ENCODE data around the gene ZNF821. TPM values are rescaled to one million over a fixed set of nuclear protein-coding genes. Genes with fewer than 3 reads are reported as not detected.
"Not testable (repeated sequence)": the region's sequence is repeated elsewhere in the genome, so short reads cannot be mapped to it uniquely, and the experiment has no call there.

The ZNF821 gene
- polyA plus RNA-seq, 12 donors, result 8.9 to 14.2 (median 10.3) TPM; not detected in 2

DNA sequence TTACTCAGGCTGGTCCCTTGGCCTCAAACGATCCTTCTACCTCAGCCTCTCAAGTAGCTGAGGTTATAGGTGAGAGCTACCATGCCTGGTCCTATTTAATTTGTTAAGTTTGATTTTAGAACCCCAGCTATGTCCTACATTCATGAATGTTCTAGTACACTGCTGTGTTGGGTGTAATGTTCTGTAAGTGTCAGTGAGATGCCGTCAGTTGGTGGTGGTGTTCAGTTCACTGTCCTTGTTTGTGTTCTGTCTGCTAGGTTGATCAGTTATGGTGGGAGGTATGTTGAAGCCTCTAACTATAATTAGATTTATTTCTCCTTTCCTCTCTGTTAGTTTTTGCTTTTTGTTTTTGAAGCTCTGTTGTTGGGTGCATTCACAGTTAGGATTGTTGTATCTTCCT lies 19.6 kb upstream of the ZNF821 start:
- no peak for DNase-seq

DNA sequence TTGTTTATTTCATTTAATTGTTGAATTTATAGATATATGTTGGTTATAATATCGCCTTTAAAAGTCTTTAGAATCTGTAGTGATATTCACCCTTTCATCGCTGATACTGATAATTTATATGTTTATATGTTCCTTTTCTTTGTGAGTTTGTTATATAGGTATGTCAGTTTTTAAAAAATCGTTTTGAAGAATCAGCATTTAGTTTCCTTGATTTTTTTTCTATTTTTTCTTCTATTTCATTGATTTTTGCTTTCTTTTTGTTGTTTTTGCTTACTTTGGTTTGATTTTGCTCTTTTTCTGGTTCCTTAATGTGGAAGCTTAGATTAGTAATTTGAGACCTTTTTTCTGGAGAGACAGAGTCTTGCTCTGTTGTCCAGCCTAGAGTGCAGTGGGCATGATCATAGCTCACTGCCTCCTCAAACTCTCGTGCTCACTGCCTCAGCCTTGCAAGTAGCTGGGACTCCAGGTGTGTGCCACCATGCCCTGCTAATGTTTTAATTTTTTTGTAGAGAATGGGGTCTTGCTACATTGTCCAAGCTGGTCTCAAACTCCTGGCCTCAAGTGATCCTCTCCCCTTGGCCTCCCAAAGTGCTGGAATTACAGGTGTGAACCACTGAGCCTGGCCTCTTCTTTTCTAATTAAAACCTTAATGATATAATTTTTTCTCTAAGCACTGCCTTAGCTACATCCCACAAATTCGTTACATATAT lies 18.8 kb upstream of the ZNF821 start:
- no peak for DNase-seq

DNA sequence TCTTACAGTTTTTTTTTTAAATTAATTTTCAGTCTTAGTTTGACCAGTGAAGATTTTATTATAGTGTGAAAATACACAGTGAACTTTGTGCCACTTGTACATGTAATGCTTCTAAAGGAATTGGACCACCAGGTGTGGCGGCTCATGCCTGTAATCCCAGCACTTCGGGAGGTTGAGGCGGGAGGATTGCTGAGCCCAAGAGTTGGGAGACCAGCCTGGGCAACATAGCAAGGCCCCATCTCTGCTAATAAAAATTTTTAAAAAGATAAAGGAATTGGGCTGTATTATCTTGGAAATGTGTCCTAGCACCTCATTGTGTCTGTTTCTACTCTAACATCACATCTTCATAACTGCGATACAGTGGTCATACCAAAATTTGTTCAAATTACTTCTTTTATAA lies 15.2 kb upstream of the ZNF821 start:
- no peak for DNase-seq

DNA sequence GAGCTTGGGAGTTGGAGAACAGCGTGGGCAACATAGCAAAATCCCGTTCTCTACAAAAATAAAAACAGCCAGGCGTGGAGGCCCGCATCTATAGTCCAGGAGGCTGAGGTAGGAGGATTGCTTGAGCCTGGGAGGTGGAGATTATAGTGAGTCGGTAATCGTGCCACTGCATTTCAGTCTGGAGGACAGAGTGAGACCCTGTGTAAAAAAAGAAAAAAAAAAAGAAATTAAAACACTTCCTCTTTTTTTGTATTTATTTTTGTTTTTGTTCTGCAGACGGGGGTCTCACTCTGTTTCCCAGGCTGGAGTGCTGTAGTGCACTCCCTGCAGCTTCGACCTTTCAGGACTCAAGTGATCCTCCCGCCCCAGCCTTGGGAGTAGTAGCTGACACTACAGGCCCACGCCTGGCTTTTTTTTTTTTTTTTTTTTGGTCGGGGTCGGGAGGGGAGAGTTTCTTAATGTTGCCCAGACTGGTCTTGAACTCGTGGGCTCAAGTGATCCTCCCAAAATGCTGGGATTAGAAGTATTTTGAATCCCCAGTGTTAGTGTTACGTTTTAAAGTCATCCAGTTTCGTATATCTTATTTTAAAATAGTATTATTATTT lies 12.9 kb upstream of the ZNF821 start:
- no peak for DNase-seq

DNA sequence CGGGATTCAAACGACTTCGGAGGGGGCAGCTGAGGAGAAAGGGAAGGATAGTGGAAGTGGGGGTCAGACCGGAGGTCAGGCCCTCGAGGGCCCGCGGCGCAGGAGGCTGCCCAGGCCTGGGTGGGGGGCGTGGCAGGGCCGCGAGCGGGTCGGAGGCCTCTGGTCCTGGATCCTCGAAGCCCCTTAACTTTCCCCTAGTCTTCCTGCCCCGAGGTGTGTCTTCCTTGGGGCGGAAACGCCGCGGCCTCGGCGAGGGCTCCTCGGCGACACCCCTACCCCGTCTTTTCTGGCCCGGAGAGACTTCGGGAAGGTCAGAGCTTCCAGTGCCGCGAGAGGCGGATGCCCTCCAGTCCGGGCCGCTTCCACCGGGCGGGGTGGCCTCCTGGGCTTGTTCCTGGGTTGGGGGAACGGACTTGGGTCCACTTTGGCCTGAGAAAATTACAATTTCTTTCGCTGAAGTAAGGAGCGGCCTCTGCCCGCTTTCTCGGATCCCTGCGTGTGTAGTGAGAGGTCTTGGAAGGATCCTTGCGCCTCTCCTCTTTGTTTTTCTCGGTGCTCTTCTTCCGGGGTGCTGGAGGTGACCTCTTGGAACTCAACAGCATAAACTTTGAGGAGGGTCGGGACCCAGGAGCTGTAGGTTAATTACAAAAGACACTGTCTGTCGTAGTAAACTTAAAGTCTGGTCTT lies 11.8 kb upstream of the ZNF821 start:
- no peak for DNase-seq

DNA sequence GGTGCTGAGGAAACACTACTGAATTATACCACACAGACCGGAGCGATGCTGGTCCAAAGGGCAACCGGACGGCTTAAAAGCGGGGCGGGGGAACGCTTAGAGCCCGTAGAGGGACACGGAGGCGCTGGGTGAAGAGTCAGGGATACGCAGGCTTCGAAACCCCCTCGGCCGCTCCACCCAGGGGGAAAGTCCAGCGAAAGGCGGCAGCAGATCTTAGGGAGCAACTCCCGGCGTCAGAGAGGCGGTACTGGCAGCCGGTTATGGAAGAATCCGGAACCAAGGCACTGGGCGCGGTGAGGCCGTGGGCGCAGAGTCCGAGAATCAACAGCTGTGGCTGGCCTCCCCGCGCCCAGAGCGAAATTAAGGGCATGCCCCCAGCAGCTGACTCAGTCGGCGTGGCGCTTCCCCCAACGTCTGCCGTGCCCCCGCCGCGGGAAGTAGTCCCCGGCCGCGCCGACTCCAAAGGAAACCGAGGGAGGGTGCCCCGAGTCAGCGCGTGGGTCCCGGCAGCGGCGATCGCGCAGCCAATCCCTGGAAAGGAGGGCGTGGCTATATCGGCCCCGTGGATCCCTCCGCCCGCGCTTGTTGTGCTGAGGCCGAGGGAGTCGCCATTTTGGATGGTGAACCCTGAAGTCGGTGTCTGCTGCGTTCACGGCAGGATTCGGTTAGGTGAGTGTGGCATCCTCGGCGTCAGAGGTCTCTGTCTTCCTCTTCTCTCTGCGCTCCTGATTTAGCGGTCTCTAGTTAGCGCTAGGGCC lies 11.1 kb upstream of the ZNF821 start, which contains the start of gene IST1:
Gene IST1 (plus strand): TSS at position 611 of the 758 bp plus-strand sequence. CDS start 20,110 bp downstream, outside the sequence.
- DNase-seq, result peak; percentile 98

DNA sequence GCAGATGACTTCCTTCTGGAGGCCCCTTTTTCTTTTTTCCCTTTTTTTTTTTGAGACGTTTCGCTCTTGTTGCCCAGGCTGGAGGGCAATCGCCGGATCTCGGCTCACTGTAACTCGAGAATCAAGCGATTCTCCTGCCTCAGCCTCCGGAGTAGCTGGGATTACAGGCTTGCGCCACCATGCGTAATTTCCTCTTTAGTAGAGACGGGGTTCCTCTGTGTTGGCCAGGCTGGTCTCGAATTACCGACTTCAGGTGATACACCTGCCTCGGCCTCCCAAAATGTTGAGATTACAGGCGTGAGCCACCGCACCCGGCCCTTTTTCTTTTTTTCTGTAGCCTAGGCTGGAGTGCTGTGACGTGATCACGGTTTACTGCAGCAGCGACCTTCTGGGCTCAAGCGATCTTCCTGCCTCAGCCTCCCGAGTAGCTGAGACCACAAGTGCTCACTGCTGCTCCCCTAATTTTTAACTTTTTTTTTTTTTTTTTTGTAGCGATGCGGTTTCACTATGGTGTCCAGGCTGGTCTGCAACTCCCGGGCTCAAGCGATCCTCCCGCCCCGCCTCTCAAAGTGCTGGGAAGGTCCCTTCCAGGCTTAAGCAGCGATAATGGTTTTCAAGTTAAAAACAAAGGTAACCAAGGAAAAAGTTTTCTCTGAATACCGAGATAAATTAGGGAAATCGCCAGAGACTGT lies 10.4 kb upstream of the ZNF821 start:
- peak; percentile 38 for DNase-seq

DNA sequence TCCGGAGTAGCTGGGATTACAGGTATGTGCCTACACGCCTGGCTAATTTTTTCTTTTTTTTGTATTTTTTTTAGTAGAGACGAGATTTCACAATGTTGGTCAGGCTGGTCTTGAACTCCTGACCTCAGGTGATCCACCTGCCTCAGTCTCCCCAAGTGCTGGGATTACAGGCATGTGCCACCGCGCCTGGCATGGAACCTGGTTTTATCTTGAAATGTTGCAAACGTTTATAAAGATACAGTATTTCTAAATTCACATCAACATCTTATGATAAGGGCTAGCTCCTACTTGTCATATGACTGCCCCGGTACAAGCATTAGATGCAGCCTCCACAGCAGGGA lies 9.9 kb upstream of the ZNF821 start:
- no peak for DNase-seq

DNA sequence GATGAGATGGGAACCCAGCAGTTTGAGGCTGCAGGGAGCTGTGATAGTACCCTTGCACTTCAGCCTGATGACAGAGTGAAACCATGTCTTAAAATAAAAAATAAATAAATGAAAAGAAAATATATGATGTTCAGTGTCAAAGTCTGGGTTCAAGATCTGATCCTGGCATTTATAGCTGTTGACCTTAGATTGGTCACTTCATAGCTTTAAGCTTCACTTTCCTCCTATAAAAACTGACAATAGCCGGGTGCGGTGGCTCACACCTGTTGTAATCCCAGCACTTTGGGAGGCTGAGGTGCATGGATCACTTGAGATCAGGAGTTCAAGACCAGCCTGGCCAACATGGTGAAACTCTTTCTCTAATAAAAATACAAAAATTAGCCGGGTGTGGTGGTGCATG lies 5.2 kb upstream of the ZNF821 start:
- no peak for DNase-seq

DNA sequence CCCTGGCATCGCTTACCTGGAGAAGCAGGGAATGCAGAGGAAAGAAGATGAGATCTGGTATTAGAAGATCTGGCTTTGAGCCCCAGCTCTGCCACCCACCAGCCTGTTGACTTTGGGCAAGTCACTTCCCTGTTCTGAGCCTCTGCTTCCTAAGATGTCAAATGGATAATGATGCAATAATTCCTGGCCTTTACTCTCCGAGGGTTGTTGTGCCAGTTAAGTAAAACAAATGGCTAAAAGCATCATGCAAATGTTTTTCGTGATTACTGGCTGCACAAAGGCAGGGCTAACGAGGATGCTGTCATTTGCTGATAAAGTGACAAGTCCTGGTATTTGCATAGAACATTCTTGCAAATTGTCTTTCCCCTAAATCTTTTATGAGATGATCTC lies 1.3 kb upstream of the ZNF821 start:
- DNase-seq, result no peak

DNA sequence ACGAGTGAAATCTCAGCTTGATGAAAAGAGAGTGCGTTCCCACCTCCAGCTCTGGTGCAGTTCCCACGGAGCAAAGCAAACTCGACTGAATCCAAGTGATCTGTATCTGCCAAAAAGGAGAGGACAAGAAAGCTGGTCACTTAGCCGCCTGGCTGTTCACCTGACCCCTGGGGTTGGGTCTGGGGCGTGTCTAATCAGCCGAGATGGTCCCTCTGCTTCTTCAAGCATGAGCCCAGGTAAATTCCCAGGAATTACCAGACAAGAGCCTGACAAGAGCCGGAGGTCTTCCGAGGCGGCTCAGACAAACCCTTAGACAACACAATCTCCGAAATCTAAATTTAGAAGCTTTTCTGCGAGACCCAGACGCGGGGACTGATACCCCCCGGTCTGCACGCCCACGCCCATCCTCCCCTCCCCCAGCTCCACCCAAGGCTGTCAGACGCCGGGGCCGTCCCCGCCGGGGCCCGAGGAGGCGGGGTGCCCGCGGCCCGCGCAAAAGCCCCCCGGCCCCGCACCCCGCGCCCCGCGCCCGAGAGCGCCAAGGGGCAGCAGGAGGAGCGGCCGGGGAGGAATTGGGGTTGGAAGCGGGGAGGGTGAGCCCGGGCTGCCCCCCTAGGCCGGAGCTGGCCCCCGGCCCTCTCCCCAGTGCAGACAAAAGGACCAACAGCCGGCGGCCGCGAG lies 674 bp downstream of the ZNF821 start:
- peak; percentile 39 for DNase-seq

DNA sequence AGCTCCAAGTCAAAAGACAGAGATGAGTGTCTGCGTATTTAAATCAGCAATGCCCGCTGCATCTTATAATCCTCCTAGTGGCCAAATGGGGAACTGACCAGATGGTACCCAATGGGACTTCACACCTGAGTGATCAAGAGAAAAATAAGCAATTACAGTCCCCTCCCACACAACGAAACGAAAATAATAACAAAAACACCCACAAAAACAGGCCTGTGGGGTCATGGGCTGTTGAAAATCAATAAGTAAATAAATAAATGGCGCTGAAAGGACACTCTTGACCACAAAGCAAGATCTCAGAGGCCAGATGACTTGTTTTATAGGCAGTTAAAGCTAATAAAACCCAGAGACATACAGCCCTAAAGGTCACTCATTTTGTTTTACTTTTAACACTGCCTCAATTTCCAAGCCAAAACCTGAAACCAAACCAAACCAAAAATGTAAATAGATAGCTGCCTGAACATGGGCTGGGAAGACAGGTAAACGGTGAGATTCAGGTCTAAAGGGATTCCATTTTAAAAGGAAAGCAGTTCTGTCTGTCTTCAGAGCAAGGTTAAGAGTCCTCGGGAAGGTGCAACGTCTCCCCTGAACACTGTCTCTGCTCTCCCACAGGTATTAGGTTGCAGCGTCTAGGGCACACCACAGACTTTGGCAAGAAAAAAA lies 1.3 kb downstream of the ZNF821 start:
- DNase-seq, result peak; percentile 76

DNA sequence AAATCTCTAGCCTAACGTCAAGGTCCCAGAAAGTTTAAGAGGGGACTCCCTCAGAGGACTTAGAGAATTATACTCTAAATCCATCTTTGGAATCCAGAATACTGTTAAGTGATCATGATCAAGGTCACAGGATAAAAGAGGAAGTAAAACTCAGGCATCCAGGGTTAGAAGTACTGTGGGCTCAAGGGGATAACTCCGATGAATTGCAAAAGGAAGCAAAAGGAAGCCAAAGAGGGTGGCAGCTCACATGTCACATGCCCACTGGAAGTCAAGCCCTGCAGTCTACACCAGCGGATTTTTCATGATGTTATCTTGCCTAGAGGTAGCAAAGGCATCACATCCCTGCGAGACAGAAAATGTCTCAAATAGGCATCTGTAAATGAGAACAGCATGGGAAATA lies 3.8 kb downstream of the ZNF821 start:
- DNase-seq, result no peak

DNA sequence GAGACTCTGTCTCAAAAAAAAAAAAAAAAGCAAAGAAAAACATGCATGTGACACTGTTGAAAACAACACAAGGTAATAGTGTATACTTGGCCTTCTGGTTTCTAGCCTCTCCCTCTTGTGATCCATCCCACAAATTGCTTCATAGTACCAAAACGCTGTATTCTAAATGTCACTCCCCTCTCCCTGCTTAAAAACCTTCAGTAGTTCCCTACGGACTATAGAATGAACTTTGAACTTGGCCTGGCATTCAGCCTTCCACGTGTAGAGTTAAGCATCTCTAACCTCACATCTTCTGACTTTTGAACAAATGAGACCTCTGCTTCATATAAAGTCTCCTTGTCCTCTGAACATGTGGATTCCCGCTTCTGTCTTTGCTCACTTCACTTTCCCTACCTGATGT lies 5.1 kb downstream of the ZNF821 start:
- no peak for DNase-seq

DNA sequence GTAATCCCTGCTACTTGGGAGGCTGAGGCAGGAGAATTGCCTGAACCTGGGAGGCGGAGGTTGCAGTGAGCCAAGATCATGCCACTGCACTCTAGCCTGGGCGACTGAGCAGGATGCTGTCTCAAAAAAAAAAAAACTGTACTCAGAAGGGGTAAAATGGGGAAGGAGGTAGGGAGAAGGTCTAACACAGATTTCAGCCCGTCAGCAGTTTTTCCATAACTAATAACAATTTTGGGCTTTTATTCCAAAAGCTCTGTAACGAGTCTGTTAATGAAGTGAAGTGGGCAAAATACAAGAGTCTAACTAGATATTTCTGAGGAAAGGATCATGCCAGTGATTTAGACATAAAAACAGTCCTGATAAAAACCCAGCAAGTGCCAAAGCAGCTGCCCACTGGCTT lies 10.8 kb downstream of the ZNF821 start:
- DNase-seq, result no peak

DNA sequence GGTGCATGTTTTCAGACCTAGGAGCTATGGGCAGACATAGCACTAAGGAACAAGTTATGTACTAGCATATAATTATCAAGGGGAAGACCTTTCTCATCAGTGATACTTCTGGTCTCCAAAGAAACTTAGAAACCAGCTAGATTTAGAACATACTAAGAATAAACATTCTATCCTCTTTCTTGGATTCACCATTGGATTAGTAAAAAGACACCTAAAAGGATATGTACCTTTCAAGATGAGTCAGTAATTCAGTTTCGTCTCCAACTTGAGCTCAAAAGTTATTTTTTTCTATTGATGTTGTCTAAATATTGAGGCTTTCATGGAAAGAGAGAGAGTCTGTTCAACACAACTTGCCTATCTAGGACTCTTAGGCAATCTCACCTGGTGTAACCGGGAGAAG lies 13.2 kb downstream of the ZNF821 start:
- DNase-seq, result no peak

DNA sequence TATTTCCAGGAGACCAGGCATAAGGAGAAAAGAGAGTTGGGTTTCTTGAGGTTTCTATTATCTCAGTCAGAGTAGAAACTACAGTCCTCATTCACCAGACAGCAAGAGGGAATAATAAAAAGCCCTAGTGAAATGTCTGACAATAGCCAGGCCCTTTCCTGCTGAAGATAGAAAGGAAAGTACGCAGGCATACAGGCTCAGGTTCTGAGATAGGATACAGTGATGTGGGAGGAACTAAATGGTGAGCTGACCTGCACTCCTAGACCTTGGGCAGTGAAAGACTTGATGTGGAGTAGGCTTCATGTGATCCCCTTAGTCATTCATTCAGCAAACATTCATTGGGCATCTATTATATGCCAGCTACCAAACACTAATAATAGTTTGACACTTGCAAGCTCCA lies 14.9 kb downstream of the ZNF821 start:
- DNase-seq, result no peak

DNA sequence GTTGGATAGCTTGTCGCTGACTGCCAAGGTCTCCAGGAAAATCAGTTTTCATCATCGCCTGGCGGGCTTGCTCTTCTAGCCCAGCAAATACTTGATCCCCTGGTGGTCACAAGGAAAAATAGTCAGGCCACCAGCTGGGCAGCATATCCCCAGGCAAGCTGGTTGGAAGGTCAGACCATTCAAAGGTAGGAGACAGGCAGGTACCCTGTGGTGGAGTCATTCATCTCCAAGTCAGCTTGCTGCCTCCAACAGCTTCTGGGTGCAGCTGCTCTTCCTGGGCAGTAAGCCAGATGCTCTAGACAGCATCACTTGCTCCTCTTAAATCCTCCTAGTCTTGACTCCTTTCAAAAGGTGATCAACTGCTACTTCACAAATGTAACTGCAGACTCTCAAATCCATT lies 16.0 kb downstream of the ZNF821 start:
- DNase-seq, result no peak

DNA sequence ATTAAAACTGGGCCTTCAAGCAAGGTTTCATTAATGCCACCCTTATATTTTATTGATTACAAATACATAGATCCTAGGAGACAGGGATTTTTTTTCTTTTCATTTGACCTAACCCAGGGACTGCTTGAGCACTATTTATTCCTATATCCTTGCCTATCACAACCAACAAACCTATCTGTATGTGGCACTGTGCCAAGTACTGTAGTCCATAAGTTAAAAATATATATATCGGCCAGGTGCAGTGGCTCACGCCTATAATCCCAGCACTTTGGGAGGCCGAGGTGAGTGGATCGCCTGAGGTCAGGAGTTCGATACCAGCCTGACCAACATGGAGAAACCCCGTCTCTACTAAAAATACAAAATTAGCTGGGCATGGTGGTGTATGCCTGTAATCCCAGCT lies 16.8 kb downstream of the ZNF821 start:
- not testable (repeated sequence) for DNase-seq

DNA sequence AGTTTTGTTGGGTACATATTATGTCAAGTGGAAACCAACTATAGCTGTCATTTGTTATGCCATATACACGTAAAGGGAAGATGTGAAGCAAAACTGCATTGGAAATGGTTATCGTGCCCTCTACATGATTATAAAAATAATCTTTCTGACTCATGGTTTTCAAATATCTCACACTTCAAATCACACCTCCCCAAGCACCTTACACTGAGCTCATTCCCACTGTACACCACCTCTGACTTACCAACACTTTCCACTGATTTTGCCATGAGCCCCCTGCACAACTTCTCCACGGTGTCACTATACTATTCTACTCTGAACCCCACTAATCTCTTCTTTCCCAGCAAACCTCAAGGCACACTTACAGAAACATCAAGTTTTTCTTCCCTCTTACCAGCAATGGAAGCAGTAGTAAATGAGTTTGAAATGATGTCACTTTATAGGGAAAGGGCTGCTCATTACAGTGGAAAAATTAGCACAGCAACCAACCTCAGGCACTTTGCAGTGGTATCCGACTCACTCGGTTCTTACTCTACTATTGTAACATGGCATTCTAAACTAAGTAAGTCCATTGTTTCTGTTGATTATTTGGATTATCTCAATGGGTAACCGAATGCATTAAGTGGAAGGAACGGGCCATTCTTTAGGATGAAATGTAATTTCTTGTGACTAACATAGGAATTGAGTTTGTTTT lies 18.7 kb downstream of the ZNF821 start:
- no peak for DNase-seq

Data from muscle of arm (tissue), 12 donors.